Measurements from ENCODE around the gene ARF3.
"Not testable (repeated sequence)": the region's sequence is repeated elsewhere in the genome, so short reads cannot be mapped to it uniquely, and the experiment has no call there.

The ARF3 gene

DNA sequence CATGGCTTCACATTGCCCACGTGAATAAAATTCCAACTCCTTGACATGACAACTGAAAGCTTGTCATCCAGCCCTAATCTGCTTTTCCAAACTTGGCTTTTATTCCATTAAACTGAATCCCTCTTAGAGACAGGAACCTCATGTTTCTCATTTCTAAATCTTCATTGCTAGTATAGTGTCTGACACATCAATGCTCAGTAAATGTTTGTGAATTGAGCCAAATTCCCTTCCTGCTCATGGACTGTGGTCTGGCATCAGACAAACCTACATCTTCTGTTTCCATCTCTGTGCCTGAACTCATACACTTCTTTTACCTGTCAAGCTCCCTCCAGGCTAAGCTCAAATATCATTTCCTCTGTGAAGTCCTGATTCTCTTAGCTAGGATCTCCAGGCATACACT is 27.7 kb downstream of the ARF3 start:
- no peak for DNase-seq (ENCODE audit: low read depth in 3 of 3)

GRCh38 chr12:48927261-48927660 is 30.0 kb downstream of the ARF3 start:
- no peak for DNase-seq (ENCODE audit: low read depth in 3 of 3)

- peak; percentile 58 to 69 (median 62) for DNase-seq (ENCODE audit: low read depth in 3 of 3)
Observed at GRCh38 chr12:48925304-48926011, 31.8 kb downstream of the ARF3 start, which contains the start of gene FKBP11. TSS of gene FKBP11 (minus strand) at chr12:48925492. CDS start at chr12:48925428, 64 bp downstream.

DNA sequence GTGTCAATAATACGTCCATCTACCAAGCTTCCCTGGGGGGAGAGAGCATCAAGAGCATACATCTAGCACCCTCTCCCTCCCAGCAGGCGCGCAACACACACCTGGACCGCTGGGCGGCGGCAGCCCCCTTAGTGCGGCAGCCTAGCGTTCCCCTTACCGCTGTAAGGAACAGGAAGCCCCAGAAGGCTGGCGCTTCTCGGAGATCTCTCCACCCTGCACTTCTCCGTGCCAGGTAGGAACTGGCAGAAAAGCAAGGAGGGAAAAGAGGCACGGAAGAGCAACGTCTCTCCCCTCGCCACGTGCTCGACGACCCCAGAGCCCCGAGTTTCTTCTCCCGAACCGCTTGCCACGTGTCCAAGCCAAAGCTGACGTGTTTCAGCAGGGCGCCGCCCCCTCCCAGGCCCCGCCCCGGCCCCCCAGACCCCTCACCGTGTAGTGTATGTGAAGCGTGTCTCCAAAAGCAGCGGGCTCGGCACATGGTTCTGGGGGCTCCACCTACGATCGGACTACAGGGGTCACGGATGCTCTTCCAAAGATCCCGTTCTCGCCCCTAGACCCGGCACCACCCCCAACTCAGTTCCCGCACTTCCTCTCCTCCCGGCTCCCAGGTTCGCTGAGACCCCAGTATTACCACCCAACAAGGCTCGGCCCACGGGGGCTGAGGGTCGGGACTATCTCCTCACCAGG is 32.5 kb downstream of the ARF3 start:
- DNase-seq (ENCODE audit: low read depth in 3 of 3): peak; percentile 56 to 74 (median 68)

DNA sequence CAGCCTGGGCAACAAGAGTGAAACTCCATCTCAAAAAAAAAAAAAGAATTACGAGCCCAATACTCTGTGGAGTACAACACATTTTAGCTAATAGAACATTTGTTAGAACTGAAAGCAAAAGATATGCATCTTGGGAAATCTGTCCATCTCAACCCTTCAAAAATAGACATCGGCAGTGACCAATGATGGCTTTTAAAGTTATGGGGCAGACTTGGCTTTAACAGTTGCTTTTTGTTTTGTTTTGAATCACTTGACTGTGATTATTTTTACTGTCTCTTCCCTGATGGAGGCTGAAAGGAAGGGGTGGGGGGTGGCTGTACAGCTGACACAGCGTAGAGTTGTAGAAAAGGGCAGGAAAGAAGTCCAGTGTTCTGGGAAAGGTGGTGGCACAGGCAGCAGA is 34.2 kb downstream of the ARF3 start:
- no peak for DNase-seq (ENCODE audit: low read depth in 3 of 3)

DNA sequence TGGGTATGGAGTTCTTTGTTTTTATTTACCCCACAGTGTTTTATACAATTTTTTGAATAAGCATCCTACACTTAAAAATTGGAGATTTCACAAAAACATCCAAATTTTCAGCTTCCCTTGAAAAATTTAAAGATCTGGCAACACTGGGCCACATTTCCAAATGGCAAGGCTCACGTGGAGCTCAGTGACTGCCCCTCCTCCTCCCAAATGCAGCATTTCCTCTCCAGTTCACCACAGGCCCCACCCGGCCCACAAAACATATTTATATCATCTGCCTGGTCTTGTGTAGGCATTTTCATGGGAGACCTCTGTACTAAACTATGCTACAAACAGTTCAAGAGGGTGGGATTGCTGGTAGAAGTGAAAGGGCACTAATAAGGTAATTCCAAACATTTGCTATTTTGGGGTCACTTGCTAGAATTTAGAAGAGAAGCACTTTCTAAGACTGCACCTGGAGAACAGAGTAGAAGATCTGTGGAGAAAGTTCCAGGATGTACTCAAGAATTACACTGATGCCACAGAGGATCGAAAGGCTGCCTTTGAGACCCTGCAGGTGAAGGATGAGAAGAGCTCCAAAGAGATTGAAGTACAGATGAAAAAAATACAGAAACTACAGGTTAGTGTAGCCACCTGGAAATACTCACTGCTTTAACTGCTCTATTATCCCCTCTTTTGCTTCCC is 39.3 kb downstream of the ARF3 start:
- no peak for DNase-seq (ENCODE audit: low read depth in 3 of 3)

- DNase-seq (ENCODE audit: low read depth in 3 of 3): no peak
Observed at GRCh38 chr12:48910196-48910595, 47.1 kb downstream of the ARF3 start.

- not testable (repeated sequence) for DNase-seq (ENCODE audit: low read depth in 3 of 3)
Observed at GRCh38 chr12:48909698-48910097, 47.6 kb downstream of the ARF3 start.

DNA sequence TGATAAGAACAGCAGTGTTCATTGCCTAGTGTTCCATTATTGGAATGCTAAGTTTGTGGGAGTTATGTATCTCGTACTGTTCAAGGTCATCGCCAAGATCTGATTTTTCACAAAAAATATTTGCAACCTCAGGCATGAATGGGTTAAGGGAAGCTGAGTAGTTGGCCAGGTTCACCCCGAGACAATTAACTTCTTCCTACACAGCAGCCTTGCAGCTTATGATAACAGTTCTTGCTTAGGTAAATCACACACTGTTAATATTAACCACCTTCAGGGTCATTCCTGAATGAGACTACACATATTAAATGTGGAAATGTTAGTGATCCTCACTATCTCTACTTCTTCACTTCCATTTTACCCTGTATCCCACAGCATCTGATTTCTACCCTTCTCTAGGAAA is 50.0 kb downstream of the ARF3 start:
- DNase-seq (ENCODE audit: low read depth in 3 of 3): no peak

- DNase-seq (ENCODE audit: low read depth in 3 of 3): peak; percentile 61 to 71 (median 63)
Observed at GRCh38 chr12:48903982-48904411, 53.3 kb downstream of the ARF3 start.

DNA sequence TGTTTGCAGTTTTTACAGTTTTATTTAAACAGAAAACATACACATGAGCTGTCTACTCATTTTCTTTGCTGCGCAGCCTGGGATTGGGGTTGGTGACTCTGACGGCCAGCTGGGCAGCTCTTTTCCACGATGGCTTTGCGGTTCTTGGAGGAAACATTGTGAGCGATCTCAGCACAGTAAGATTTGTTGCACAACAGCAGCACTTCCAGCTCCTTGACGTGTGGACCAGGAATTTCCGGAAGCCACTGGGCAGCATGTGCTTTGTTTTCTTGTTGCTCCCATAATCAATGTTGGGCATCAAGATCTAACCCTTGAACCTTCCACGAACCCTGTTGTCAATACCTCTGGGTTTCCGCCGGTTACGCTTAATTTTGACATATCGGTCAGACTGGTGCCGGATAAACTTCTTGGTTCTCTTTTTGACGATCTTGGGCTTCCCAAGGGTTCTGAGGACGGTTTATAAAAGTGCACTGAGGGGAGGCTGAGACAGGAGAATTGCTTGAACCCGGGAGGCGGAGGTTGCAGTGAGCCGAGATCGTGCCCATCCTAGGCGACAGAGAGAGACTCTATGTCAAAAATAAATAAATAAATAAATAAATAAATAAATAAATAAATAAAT is 53.8 kb downstream of the ARF3 start:
- DNase-seq (ENCODE audit: low read depth in 3 of 3): no peak

- no peak for DNase-seq (ENCODE audit: low read depth in 3 of 3)
Observed at GRCh38 chr12:48901278-48901677, 56.0 kb downstream of the ARF3 start.

GRCh38 chr12:48899651-48900050 is 57.6 kb downstream of the ARF3 start:
- no peak for DNase-seq (ENCODE audit: low read depth in 3 of 3)

- DNase-seq (ENCODE audit: low read depth in 3 of 3): no peak
Observed at GRCh38 chr12:48894271-48894670, 63.0 kb downstream of the ARF3 start.

DNA sequence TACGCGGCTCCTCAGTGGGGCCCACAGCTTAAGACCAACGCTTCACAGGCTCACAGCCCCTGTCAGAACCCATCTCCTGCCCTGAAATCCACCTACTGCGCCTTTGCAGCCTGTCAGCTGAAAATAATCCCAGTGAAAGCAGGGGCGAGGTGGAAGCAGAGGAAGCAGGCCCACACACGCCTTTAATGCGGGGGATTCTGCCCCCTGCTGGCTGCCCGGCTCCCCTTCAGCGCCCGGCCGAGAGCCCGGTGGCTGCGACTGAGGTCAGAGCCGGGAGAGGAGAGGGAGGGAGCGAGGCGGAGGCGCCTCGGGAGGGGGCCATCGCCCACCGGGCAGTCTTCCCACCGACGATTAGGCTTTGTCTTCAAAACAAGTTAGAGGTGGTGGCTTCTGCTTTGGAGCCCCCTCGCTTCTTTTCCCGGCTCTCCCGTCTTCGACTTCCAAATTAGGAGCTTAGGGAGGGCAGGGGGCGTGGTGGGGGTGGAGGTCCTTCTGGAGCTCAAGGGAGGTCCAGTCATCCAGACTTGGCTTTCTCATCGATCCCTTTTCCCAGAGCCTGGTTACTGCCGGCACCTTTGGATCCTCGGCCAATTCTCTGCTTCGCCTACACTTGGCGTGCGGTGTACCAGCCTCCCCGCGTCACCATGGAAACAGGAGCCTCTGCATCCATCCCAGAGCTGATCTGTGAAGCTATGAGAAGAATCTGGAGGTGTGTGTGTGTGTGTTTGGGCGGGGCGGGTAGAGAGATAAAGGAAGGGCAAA is 66.4 kb downstream of the ARF3 start:
- DNase-seq (ENCODE audit: low read depth in 3 of 3): peak; percentile 49 to 53 (median 49)

DNA sequence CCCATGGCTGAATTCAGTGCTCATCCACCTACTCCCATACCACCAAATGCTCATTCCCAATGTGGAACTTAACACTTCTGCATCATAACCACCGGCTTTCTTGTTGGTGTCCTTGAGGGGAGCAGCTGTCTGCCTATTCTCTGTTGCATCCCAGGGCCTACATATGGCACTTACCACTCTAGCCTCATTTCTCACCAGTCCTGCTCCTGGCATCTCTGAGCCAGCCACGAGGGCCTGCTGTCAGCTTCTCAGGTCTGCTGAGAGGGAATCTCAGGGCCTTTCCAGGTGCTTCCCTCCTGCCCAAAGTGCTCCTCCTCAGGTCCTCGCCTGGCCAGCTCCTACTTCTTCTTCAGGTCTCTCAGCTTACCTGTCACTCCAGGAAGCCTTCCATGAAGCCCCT is 67.6 kb downstream of the ARF3 start:
- no peak for DNase-seq (ENCODE audit: low read depth in 3 of 3)
